CD14-positive monocyte (primary cell): ENCODE results near the gene NANOS3. TPM values are rescaled to one million over a fixed set of nuclear protein-coding genes. Genes with fewer than 3 reads are reported as not detected.

ENCODE experiments used
- DNase-seq, 3 donors: peaks; one replicate each; pipeline ENCODE4 v3.0.0-alpha.2; 2011 to 2022
- H2AFZ ChIP-seq: 2 replicates; pipeline ENCODE4 v1.6.0; 2012; ENCODE audit warnings: mild to moderate bottlenecking, low read depth, low read length, inconsistent platforms; ENCODE audit not compliant: insufficient read depth, poor library complexity, severe bottlenecking
- H3K27ac ChIP-seq, 2 donors: 1 replicate in 1 of 2; 2 replicates in 1 of 2; pipeline ENCODE4 v1.5.1; 2012 to 2013; ENCODE audit warnings: low read length in 2 of 2, control low read depth in 1 of 2, inconsistent platforms in 1 of 2, low read depth in 1 of 2, mild to moderate bottlenecking in 1 of 2
- H3K27me3 ChIP-seq, 2 donors: one replicate each; pipeline versions ENCODE4 v1.6.0 to v1.6.1; 2011 to 2013; ENCODE audit warnings: low read length in 2 of 2; ENCODE audit not compliant: control insufficient read depth in 2 of 2, insufficient read depth in 2 of 2
- H3K36me3 ChIP-seq, 2 donors: replicated peaks in 1 of 2; 1 replicate in 1 of 2; 2 replicates in 1 of 2; pipeline versions ENCODE4 v1.5.1 to v1.6.1; 2012 to 2013; ENCODE audit warnings: low read length in 2 of 2, control low read depth in 1 of 2, inconsistent platforms in 1 of 2, mild to moderate bottlenecking in 1 of 2; ENCODE audit not compliant: insufficient read depth in 2 of 2, control insufficient read depth in 1 of 2
- H3K4me1 ChIP-seq, 2 donors: 1 replicate in 1 of 2; 2 replicates in 1 of 2; pipeline versions ENCODE4 v1.5.1 to v1.6.1; 2012 to 2013; ENCODE audit warnings: low read length in 2 of 2, control low read depth in 1 of 2, inconsistent platforms in 1 of 2, mild to moderate bottlenecking in 1 of 2, moderate library complexity in 1 of 2; ENCODE audit not compliant: insufficient read depth in 2 of 2, control insufficient read depth in 1 of 2
- H3K4me2 ChIP-seq: replicated peaks from 2 replicates; pipeline ENCODE3; 2012; ENCODE audit warnings: low read length, moderate library complexity, mild to moderate bottlenecking; ENCODE audit not compliant: poor library complexity, severe bottlenecking; ENCODE audit errors: extremely low read depth
- H3K4me3 ChIP-seq, 3 experiments: fragments of 200-600 bp in 1 of 3; sonication (generic) in 1 of 3; replicated peaks in 1 of 3; 1 replicate in 2 of 3; 2 replicates in 1 of 3; pipeline ENCODE4 v1.5.1; 2011 to 2013; ENCODE audit warnings: low read length in 3 of 3, mild to moderate bottlenecking in 3 of 3, control low read depth in 2 of 3, low read depth in 2 of 3, inconsistent platforms in 1 of 3, moderate library complexity in 1 of 3
- H3K79me2 ChIP-seq: 2 replicates; pipeline ENCODE4 v1.6.0; 2012; ENCODE audit warnings: mild to moderate bottlenecking, control low read depth, inconsistent platforms, low read length, moderate library complexity; ENCODE audit not compliant: insufficient read depth
- H3K9ac ChIP-seq: 2 replicates; pipeline ENCODE4 v1.6.0; 2017; ENCODE audit warnings: low read length, mild to moderate bottlenecking; ENCODE audit not compliant: insufficient read depth, poor library complexity, severe bottlenecking
- H3K9me3 ChIP-seq, 2 donors: replicated peaks in 1 of 2; 1 replicate in 1 of 2; 2 replicates in 1 of 2; pipeline versions ENCODE4 v1.5.1 to v1.6.1; 2012 to 2013; ENCODE audit warnings: low read length in 2 of 2, control low read depth in 1 of 2; ENCODE audit not compliant: control insufficient read depth in 1 of 2, insufficient read depth in 1 of 2
- H4K20me1 ChIP-seq: 2 replicates; pipeline ENCODE4 v1.6.0; 2012; ENCODE audit warnings: mild to moderate bottlenecking, low read length, control low read depth, moderate library complexity; ENCODE audit not compliant: insufficient read depth
- H3K27ac Mint-ChIP-seq, 7 donors: one replicate each; pipeline ENCODE4 v1.8.0; 2020; ENCODE audit warnings: mild to moderate bottlenecking in 7 of 7, mixed read lengths in 7 of 7, moderate library complexity in 6 of 7, inconsistent platforms in 2 of 7
- H3K27me3 Mint-ChIP-seq, 3 donors: one replicate each; pipeline ENCODE4 v1.8.0; 2021 to 2022; ENCODE audit warnings: low read depth in 3 of 3, mild to moderate bottlenecking in 3 of 3, mixed read lengths in 3 of 3, moderate library complexity in 3 of 3, inconsistent platforms in 1 of 3
- H3K36me3 Mint-ChIP-seq, 2 donors: one replicate each; pipeline ENCODE4 v1.8.0; 2020; ENCODE audit warnings: mixed read lengths in 2 of 2, inconsistent platforms in 1 of 2, mild to moderate bottlenecking in 1 of 2
- H3K4me1 Mint-ChIP-seq: one replicate; pipeline ENCODE4 v1.8.0; 2020; ENCODE audit warnings: mild to moderate bottlenecking, mixed read lengths
- H3K4me3 Mint-ChIP-seq, 2 donors: one replicate each; pipeline ENCODE4 v1.8.0; 2020; ENCODE audit warnings: mild to moderate bottlenecking in 2 of 2, mixed read lengths in 2 of 2, moderate library complexity in 1 of 2
- H3K9me3 Mint-ChIP-seq, 7 donors: one replicate each; pipeline ENCODE4 v1.8.0; 2020 to 2022; ENCODE audit warnings: mixed read lengths in 7 of 7, mild to moderate bottlenecking in 6 of 7, moderate library complexity in 6 of 7, inconsistent platforms in 2 of 7
- CTCF ChIP-seq: fragments of 200-600 bp; IDR thresholded peaks from one replicate; pipeline ENCODE4 v1.8.0; 2022; ENCODE audit warnings: antibody characterized with exemption, mild to moderate bottlenecking
- WGBS: methylation state at CpG from one replicate; pipeline ENCODE4 v1.1.5; 2013; ENCODE audit warnings: missing lambda C conversion rate; ENCODE audit not compliant: insufficient coverage; 5-methylcytosine and 5-hydroxymethylcytosine counted together
- intact Hi-C, 2 donors: fragments of 100-400 bp; cut with micrococcal nuclease; formaldehyde crosslinking; loops; one replicate each; pipeline versions ENCODE4 v1.15.0 to v1.15.1; 2023
- polyA plus RNA-seq, 3 donors: library from polyadenylated mRNA; depleted of rRNA in 1 of 3; unstranded in 2 of 3; stranded (reverse) in 1 of 3; fragments of 300-500 nt in 2 of 3; fragments of >200 nt in 1 of 3; fragmentation: Illumina TruSeq in 2 of 3; gene quantifications; 1 replicate in 2 of 3; 2 replicates in 1 of 3; pipeline ENCODE4 v1.2.3, GENCODE V29; 2012 to 2021

Gene NANOS3
- polyA plus RNA-seq, 3 donors: not detected

GRCh38 chr19:13848340-13848677, 28.6 kb upstream of the NANOS3 start:
- no peak for DNase-seq
- no peak overlapping the region for H2AFZ ChIP-seq
- no peaks in the 10 kb centered on the region for H3K9me3 Mint-ChIP-seq
- H3K9ac ChIP-seq: peak overlapping the region; percentile 99
- no peaks in the 10 kb centered on the region for H4K20me1 ChIP-seq
- peak overlapping the region in 1 of 3 experiments; percentile 65 for H3K4me3 ChIP-seq
- H3K4me1 ChIP-seq: peaks cover 63 to 64% of the 10 kb centered on the region in 2 donors
- peak overlapping the region; percentile 50 to 100 (median 100) for H3K27ac Mint-ChIP-seq
- no CpG with 5 or more reads among the region's 4 CpGs for WGBS
- no peaks in the 10 kb centered on the region for H3K36me3 ChIP-seq
- peaks cover 63% of the 10 kb centered on the region for H3K4me1 Mint-ChIP-seq
- no peaks in the 10 kb centered on the region for H3K9me3 ChIP-seq
- peaks cover 0 to 8% of the 10 kb centered on the region in 2 donors for H3K36me3 Mint-ChIP-seq
- intact Hi-C loops: loop anchor here (10.0 kb wide), 2 partner anchors 694 to 1064 kb away; partner anchors contain the start of genes IER2 (in 1 of the 2) and STX10 (in 1 of the 2)
- H3K27me3 ChIP-seq: no peaks in the 10 kb centered on the region
- H3K4me3 Mint-ChIP-seq: peak overlapping the region in 1 of 2 donors; percentile 48
- H3K79me2 ChIP-seq: peaks cover 8% of the 10 kb centered on the region
- TF ChIP-seq CTCF: no peak
- peak overlapping the region; percentile 99 for H3K27ac ChIP-seq
- H3K27me3 Mint-ChIP-seq: peaks cover 0 to 5% (median 2%) of the 10 kb centered on the region in 3 donors
- peak overlapping the region; percentile 61 for H3K4me2 ChIP-seq

GRCh38 chr19:13848798-13849676, 27.9 kb upstream of the NANOS3 start:
- 87% methylated on average over 11 of the region's 16 CpGs for WGBS
- Mint-ChIP-seq H3K4me1 (peaks cover 56% of the 10 kb centered on the region), H3K27me3 (peaks cover 0 to 5% (median 2%) of the 10 kb centered on the region in 3 donors), H3K4me3 (no peak overlapping the region), H3K36me3 (peaks cover 0 to 8% of the 10 kb centered on the region in 2 donors), H3K9me3 (no peaks in the 10 kb centered on the region), H3K27ac (peak overlapping the region; percentile 81 to 100 (median 99))
- Histone ChIP-seq H3K27me3 (no peaks in the 10 kb centered on the region), H4K20me1 (no peaks in the 10 kb centered on the region), H3K4me3 (no peak overlapping the region), H3K4me2 (no peak overlapping the region), H3K27ac (peak overlapping the region in 1 of 2 donors; percentile 54), H3K4me1 (peaks cover 56 to 57% of the 10 kb centered on the region in 2 donors), H2AFZ (no peak overlapping the region), H3K9me3 (no peaks in the 10 kb centered on the region), H3K79me2 (peaks cover under 1% of the 10 kb centered on the region), H3K9ac (no peak overlapping the region), H3K36me3 (no peaks in the 10 kb centered on the region)
- peak in 1 of 3 donors; percentile 19 for DNase-seq
- TF ChIP-seq CTCF: no peak
- intact Hi-C loops: loop anchor here (10.0 kb wide), 2 partner anchors 694 to 1064 kb away; partner anchors contain the start of genes IER2 (in 1 of the 2) and STX10 (in 1 of the 2)
